Skeletal muscle tissue (tissue), 4 donors: ENCODE data around the gene RALY. TPM values are rescaled to one million over a fixed set of nuclear protein-coding genes. Genes with fewer than 3 reads are reported as not detected.

Experiments
- H3K27ac ChIP-seq: one replicate; pipeline ENCODE4 v1.7.0; 2013; ENCODE audit warnings: mild to moderate bottlenecking, low read depth, low read length, inconsistent platforms
- H3K27me3 ChIP-seq, 3 donors: one replicate each; pipeline ENCODE4 v1.7.0; 2013; ENCODE audit warnings: low read length in 3 of 3; ENCODE audit not compliant: control insufficient read depth in 3 of 3, insufficient read depth in 3 of 3
- H3K36me3 ChIP-seq, 3 donors: one replicate each; pipeline ENCODE4 v1.7.0; 2013; ENCODE audit warnings: low read length in 3 of 3; ENCODE audit not compliant: control insufficient read depth in 3 of 3, insufficient read depth in 3 of 3
- H3K4me1 ChIP-seq, 3 donors: one replicate each; pipeline ENCODE4 v1.7.0; 2013; ENCODE audit warnings: low read length in 3 of 3, mild to moderate bottlenecking in 3 of 3; ENCODE audit not compliant: control insufficient read depth in 3 of 3, insufficient read depth in 3 of 3
- H3K4me3 ChIP-seq, 3 donors: one replicate each; pipeline ENCODE4 v1.7.0; 2013; ENCODE audit warnings: low read length in 3 of 3
- H3K9ac ChIP-seq, 3 donors: one replicate each; pipeline ENCODE4 v1.7.0; 2013; ENCODE audit warnings: low read length in 3 of 3, mild to moderate bottlenecking in 3 of 3, moderate library complexity in 2 of 3, low read depth in 1 of 3
- H3K9me3 ChIP-seq, 3 donors: one replicate each; pipeline ENCODE4 v1.7.0; 2013; ENCODE audit warnings: low read length in 3 of 3; ENCODE audit not compliant: control insufficient read depth in 3 of 3
- total RNA-seq: library from RNA; depleted of rRNA; stranded (reverse); fragments of >200 nt; gene quantifications from one replicate; pipeline ENCODE4 v1.2.3, GENCODE V29; 2014
- donor health status: Osteomylitis.

RALY gene
- total RNA-seq, 1 donor from 2014 or later = 52.2 TPM

- no peaks in the 10 kb centered on the region for H3K27me3 ChIP-seq
- no peak overlapping the region for H3K4me3 ChIP-seq
- no peak overlapping the region for H3K27ac ChIP-seq
- no peaks in the 10 kb centered on the region for H3K9me3 ChIP-seq
- peaks cover 44 to 63% (median 49%) of the 10 kb centered on the region in 3 donors for H3K4me1 ChIP-seq
- H3K9ac ChIP-seq = no peak overlapping the region
- H3K36me3 ChIP-seq = peaks cover 0 to 2% (median 0%) of the 10 kb centered on the region in 3 donors
Measured at GRCh38 chr20:33999025-33999649, 5.4 kb downstream of the RALY start.

- no peaks in the 10 kb centered on the region for H3K9me3 ChIP-seq
- no peak overlapping the region for H3K27ac ChIP-seq
- H3K27me3 ChIP-seq = no peaks in the 10 kb centered on the region
- peaks cover 0 to 3% (median 0%) of the 10 kb centered on the region in 3 donors for H3K36me3 ChIP-seq
- no peak overlapping the region for H3K4me3 ChIP-seq
- peaks cover 31 to 44% (median 33%) of the 10 kb centered on the region in 3 donors for H3K4me1 ChIP-seq
- H3K9ac ChIP-seq = no peak overlapping the region
Measured at GRCh38 chr20:34001378-34001777, 7.7 kb downstream of the RALY start.

- Histone ChIP-seq H3K4me1 (peaks cover 13 to 22% (median 18%) of the 10 kb centered on the region in 3 donors), H3K4me3 (no peak overlapping the region), H3K36me3 (peaks cover 0 to 3% (median 0%) of the 10 kb centered on the region in 3 donors), H3K27ac (no peak overlapping the region), H3K9me3 (no peaks in the 10 kb centered on the region), H3K9ac (no peak overlapping the region), H3K27me3 (no peaks in the 10 kb centered on the region)
Measured at GRCh38 chr20:34004227-34004626, 10.5 kb downstream of the RALY start.

GRCh38 chr20:34004790-34005457 is 11.2 kb downstream of the RALY start:
- no peak overlapping the region for H3K27ac ChIP-seq
- H3K27me3 ChIP-seq = no peaks in the 10 kb centered on the region
- H3K4me1 ChIP-seq = peaks cover 11 to 19% (median 18%) of the 10 kb centered on the region in 3 donors
- no peak overlapping the region for H3K9ac ChIP-seq
- peaks cover 0 to 3% (median 0%) of the 10 kb centered on the region in 3 donors for H3K36me3 ChIP-seq
- H3K9me3 ChIP-seq = no peaks in the 10 kb centered on the region
- no peak overlapping the region for H3K4me3 ChIP-seq

- no peak overlapping the region for H3K4me3 ChIP-seq
- H3K36me3 ChIP-seq = peaks cover 0 to 3% (median 0%) of the 10 kb centered on the region in 3 donors
- no peak overlapping the region for H3K9ac ChIP-seq
- no peaks in the 10 kb centered on the region for H3K9me3 ChIP-seq
- no peaks in the 10 kb centered on the region for H3K27me3 ChIP-seq
- peaks cover 12 to 28% (median 14%) of the 10 kb centered on the region in 3 donors for H3K4me1 ChIP-seq
- no peak overlapping the region for H3K27ac ChIP-seq
Measured at GRCh38 chr20:34006619-34007018, 12.9 kb downstream of the RALY start.

GRCh38 chr20:34008477-34008876 is 14.8 kb downstream of the RALY start:
- H3K9ac ChIP-seq = no peak overlapping the region

GRCh38 chr20:34010405-34010931 is 16.8 kb downstream of the RALY start:
- Histone ChIP-seq H3K9me3 (no peaks in the 10 kb centered on the region), H3K27ac (no peak overlapping the region), H3K4me1 (peaks cover 11 to 40% (median 17%) of the 10 kb centered on the region in 3 donors)

More at GRCh38 chr20:34008477-34008876, 14.8 kb downstream of the RALY start:
- no peak overlapping the region for H3K4me3 ChIP-seq
- H3K4me1 ChIP-seq = peaks cover 11 to 39% (median 17%) of the 10 kb centered on the region in 3 donors
- H3K36me3 ChIP-seq = peaks cover 0 to 3% (median 0%) of the 10 kb centered on the region in 3 donors
- no peaks in the 10 kb centered on the region for H3K9me3 ChIP-seq
- H3K27ac ChIP-seq = no peak overlapping the region
- no peaks in the 10 kb centered on the region for H3K27me3 ChIP-seq

GRCh38 chr20:34011275-34011674 is 17.6 kb downstream of the RALY start:
- Histone ChIP-seq H3K36me3 (no peaks in the 10 kb centered on the region), H3K9me3 (no peaks in the 10 kb centered on the region), H3K4me3 (no peak overlapping the region), H3K4me1 (peaks cover 19 to 48% (median 25%) of the 10 kb centered on the region in 3 donors), H3K9ac (no peak overlapping the region), H3K27me3 (no peaks in the 10 kb centered on the region), H3K27ac (no peak overlapping the region)

More at GRCh38 chr20:34010405-34010931, 16.8 kb downstream of the RALY start:
- H3K4me3 ChIP-seq = no peak overlapping the region
- no peaks in the 10 kb centered on the region for H3K36me3 ChIP-seq
- H3K9ac ChIP-seq = no peak overlapping the region
- no peaks in the 10 kb centered on the region for H3K27me3 ChIP-seq

- H3K9me3 ChIP-seq = no peaks in the 10 kb centered on the region
- no peak overlapping the region for H3K27ac ChIP-seq
- H3K36me3 ChIP-seq = no peaks in the 10 kb centered on the region
- peaks cover 30 to 59% (median 34%) of the 10 kb centered on the region in 3 donors for H3K4me1 ChIP-seq
- H3K9ac ChIP-seq = no peak overlapping the region
- no peak overlapping the region for H3K4me3 ChIP-seq
- no peaks in the 10 kb centered on the region for H3K27me3 ChIP-seq
Measured at GRCh38 chr20:34012330-34012729, 18.6 kb downstream of the RALY start.

- Histone ChIP-seq H3K4me1 (peaks cover 31 to 62% (median 38%) of the 10 kb centered on the region in 3 donors), H3K27ac (no peak overlapping the region), H3K9me3 (no peaks in the 10 kb centered on the region), H3K9ac (no peak overlapping the region), H3K36me3 (no peaks in the 10 kb centered on the region), H3K4me3 (no peak overlapping the region), H3K27me3 (no peaks in the 10 kb centered on the region)
Measured at GRCh38 chr20:34012735-34013134, 19.0 kb downstream of the RALY start.
